PFSK-1 (cell line): Measurements from ENCODE around the gene LSAMP.

Experiments used
- FOXP2 ChIP-seq: optimal IDR thresholded peaks from 2 replicates; pipeline ENCODE3; 2011; ENCODE audit warnings: borderline replicate concordance, control low read depth, inconsistent platforms; ENCODE audit not compliant: insufficient read depth; ENCODE audit errors: extremely low read length, extremely low read depth
- POLR2AphosphoS5 ChIP-seq: IDR thresholded peaks from 2 replicates; pipeline ENCODE4 v1.6.1; 2012; ENCODE audit warnings: low read depth, mild to moderate bottlenecking, control low read depth, low read length, moderate library complexity
- SIN3A ChIP-seq: IDR thresholded peaks from 2 replicates; pipeline ENCODE4 v1.6.1; 2012; ENCODE audit warnings: mild to moderate bottlenecking, low read length, moderate library complexity, borderline replicate concordance; ENCODE audit not compliant: insufficient read depth
- TAF1 ChIP-seq: IDR thresholded peaks from 2 replicates; pipeline ENCODE4 v1.6.1; 2012; ENCODE audit warnings: low read length, control low read depth, borderline replicate concordance; ENCODE audit not compliant: insufficient read depth
- TF ChIP-seq, protein P1 (sequence below), 2 experiments: IDR thresholded peaks; 2 replicates each; pipeline versions ENCODE4 v1.6.1 to v1.8.0; 2011 to 2012; ENCODE audit warnings: low read depth in 2 of 2, low read length in 2 of 2, control low read depth in 1 of 2, inconsistent platforms in 1 of 2, mild to moderate bottlenecking in 1 of 2, moderate library complexity in 1 of 2; ENCODE audit not compliant: insufficient read depth in 1 of 2

- TF ChIP-seq SIN3A (no peak), POLR2AphosphoS5 (no peak), TAF1 (no peak), FOXP2 (no peak)
- TF ChIP-seq, protein P1, sequence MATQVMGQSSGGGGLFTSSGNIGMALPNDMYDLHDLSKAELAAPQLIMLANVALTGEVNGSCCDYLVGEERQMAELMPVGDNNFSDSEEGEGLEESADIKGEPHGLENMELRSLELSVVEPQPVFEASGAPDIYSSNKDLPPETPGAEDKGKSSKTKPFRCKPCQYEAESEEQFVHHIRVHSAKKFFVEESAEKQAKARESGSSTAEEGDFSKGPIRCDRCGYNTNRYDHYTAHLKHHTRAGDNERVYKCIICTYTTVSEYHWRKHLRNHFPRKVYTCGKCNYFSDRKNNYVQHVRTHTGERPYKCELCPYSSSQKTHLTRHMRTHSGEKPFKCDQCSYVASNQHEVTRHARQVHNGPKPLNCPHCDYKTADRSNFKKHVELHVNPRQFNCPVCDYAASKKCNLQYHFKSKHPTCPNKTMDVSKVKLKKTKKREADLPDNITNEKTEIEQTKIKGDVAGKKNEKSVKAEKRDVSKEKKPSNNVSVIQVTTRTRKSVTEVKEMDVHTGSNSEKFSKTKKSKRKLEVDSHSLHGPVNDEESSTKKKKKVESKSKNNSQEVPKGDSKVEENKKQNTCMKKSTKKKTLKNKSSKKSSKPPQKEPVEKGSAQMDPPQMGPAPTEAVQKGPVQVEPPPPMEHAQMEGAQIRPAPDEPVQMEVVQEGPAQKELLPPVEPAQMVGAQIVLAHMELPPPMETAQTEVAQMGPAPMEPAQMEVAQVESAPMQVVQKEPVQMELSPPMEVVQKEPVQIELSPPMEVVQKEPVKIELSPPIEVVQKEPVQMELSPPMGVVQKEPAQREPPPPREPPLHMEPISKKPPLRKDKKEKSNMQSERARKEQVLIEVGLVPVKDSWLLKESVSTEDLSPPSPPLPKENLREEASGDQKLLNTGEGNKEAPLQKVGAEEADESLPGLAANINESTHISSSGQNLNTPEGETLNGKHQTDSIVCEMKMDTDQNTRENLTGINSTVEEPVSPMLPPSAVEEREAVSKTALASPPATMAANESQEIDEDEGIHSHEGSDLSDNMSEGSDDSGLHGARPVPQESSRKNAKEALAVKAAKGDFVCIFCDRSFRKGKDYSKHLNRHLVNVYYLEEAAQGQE (IDR thresholded peaks at IDR 0.05; ENCODE audit: insufficient read depth in 1 of 2, low read depth in 2 of 2, low read length in 2 of 2): no peak
These were observed 501.7 kb downstream of the LSAMP start for GRCh38 chr3:115943579-115943978.
